GM21526 (cell line): ENCODE data around the gene NQO2.
"Not testable (repeated sequence)": the region's sequence is repeated elsewhere in the genome, so short reads cannot be mapped to it uniquely, and the experiment has no call there.

Source experiments
- ATAC-seq: cut with Tn5 transposase; IDR thresholded peaks from one replicate; pipeline ENCODE4 v1.9.1; 2021; ENCODE audit warnings: moderate library complexity; ENCODE audit not compliant: unreplicated experiment, low FRiP score

NQO2 gene

DNA sequence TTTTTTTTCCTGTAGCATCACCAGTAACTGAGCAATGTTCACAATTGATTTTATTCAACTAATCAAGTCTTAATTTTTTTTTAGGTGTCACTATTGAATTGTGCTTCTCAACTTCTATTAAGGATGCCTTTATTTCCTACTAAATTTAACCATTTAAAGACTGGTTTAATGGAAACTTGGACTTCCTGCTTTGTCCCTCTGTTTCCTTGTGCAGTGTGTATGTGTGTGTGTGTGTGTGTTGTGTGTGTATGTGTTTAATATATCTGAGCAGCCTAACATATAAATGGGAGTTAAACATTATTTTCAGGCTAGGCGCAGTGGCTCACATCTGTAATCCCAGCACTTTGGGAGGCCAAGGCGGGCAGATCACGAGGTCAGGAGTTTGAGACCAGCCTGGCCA, 30.1 kb upstream of the NQO2 start:
- ATAC-seq = no peak

DNA sequence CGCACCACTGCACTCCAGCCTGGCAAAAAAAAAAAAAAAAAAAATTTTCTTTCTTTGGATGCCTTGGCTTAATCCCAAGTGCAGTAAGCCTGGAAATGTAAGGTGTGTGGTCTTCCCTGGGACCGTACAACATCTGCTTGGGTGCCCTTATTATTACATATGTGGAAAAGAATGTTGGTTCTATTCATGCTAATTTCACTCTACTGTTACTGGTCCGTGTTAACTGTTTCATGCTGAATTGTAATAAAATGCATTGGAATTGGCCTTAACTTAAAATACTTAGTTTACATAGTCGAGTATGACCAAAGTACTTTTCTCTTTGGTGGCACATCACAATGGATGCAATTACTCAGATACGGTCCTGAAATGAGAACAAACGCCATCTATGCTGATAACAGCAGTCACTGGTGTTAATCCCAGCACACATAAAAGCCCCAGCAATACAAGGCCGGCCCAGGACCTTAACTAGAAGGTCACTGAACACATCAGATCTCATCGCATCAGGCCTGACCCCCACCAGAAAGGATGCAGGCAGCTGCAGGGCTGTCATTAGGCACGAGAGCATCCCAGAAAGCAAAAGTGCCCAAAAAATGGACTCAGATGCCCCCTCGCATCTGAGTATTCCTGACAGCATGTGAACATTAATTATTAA, 29.5 kb upstream of the NQO2 start:
- no peak for ATAC-seq

DNA sequence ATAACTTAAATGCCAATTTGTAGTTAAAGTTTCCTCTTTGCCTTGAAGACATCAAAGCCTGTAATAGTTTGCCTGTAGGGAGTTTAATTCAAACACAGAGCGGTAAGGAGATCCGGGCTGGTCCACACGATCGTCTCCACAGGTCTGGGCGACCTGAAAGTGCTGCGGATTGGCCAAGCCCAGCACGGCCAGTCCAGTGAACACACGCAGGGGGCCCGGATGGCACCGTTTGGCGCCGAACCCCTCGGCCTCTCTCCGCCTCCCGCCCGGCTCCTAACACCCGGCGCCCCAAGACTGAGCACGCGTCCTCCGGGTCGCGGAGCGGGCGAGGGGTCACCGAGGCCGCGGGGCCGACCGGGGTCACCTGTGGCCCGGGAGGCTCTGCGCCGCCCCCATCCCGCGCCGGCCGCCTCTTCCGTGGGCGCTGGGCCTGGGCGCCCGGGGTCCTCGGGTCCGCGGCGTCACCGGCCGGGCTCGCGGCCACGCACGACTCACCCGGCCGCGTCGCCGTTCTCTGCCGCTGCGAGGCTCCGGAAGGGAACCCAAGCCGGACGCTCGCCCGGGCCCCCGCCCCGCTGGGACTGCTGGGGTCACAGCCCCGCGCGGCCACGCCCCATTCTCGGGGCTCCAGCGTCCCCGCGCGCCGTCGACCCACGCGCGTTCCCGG, 28.8 kb upstream of the NQO2 start:
- ATAC-seq = no peak

DNA sequence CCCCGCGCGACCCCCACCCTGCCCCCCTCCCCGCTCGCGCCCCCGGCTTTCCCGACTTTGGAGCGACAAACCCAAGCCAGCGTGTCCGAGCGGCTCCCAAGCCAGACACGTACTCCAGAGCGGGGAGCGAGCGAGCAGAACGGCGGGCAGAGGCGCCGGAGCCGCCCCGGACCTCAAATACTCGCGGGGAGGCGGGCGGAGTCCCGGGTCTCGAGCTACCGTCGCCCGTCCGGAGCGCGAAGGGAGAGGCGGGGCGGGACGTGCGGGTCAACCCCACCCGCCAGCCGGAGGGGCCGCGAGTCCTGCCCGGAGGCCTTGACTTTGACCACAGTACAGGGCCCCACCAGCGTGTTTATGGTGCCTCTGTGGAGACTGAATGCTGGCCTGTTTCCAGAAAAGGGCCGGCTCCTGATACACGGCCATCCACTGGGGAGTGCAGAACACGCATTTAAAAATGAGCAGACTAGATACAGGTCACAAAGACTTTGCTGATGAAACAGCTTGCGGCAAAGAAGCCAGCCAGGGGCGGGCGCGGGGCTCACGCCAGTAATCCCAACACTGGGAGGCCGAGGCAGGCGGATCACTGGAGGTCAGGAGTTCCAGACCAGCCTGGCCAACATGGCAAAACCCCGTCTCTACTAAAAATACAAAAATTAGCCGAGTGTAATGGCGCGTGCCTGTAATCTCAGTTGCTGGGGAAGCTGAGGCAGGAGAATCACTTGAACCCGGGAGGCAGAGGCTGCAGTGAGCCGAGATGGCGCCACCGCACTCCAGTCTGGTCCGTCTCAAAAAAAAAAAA, 28.1 kb upstream of the NQO2 start, which contains the start of gene SERPINB6:
TSS of gene SERPINB6 (minus strand) at position 148 of the 799 bp plus-strand sequence. CDS start 12,235 bp downstream, outside the sequence.
- no peak for ATAC-seq

DNA sequence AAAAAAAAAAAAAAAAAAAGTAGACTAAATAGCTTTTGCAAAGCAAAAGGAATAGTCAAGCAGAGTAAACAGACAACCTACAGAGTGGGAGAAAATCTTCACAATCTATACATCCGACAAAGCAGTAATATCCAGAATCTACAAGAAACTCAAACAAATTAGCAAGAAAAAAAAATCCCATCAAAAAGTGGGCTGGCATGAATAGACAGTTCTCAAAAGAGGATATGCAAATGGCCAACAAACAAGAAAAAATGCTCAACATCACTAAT, 27.5 kb upstream of the NQO2 start:
- not testable (repeated sequence) for ATAC-seq

DNA sequence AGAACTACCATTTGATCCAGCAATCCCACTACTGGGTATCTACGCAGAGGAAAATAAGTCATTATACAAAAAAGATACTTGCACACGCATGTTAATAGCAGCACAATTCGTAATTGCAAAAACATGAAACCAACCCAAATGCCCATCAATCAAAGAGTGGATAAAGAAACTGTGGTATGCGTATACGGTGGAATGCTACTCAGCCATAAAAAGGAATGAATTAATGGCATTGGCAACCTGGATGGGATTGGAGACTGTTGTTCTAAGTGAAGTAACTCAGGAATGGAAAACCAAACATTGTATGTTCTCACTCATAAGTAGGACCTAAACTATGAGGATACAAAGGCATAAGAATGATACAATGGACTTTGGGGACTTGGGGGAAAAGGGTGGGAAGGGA, 27.0 kb upstream of the NQO2 start:
- ATAC-seq = not testable (repeated sequence)

DNA sequence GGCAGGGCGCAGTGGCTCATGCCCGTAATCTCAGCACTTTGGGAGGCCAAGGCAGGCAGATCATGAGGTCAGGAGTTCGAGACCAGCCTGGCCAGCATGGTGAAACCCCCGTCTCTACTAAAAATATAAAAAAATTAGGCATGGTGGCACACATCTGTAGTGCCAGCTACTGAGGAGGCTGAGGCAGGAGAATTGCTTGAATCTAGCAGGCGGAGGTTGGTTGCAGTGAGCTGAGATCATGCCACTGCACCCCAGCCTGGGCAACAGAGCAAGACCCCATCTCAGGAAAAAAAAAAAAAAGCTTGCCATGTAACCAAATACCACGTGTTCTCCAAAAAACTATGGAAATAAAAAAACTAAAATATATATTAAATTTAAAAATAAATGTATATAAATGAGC, 26.5 kb upstream of the NQO2 start:
- ATAC-seq = not testable (repeated sequence)

DNA sequence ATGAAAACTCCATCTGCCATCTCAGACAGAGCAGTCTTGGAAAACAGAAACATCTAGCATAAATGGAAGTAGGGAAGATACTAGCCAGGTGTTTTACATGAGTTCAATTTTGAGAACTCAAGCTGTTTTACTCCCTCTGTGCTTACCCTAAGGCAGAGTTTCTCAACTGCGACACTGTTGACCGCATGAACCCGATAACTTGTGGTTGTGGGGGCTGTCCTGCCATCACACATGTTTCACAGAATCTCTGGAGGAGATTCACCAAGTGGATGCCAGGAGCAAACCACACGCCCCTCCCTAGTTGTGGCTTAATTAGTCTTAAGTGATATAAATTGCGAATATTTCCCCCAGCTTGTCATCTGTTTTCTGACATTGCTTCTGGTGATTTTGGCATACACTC, 26.0 kb upstream of the NQO2 start:
- no peak for ATAC-seq

DNA sequence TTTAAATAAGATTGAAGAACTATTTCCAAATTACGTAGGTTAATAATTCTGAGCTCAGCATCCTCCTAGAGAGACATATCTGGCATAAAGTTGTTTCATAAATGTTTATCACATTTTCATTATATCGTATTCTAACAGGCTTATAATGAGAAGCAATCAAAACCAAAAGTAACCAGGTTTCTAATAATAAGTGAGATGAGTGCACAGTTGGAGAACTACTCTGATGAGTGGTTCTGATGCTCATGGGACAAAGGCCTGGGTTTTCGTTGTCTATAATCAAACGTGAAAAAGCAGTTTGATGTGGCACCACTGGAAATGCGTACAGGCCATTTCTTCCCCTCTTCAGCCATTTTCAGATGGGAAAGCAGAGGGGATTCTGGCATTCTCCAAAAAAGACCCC, 23.6 kb upstream of the NQO2 start:
- no peak for ATAC-seq

DNA sequence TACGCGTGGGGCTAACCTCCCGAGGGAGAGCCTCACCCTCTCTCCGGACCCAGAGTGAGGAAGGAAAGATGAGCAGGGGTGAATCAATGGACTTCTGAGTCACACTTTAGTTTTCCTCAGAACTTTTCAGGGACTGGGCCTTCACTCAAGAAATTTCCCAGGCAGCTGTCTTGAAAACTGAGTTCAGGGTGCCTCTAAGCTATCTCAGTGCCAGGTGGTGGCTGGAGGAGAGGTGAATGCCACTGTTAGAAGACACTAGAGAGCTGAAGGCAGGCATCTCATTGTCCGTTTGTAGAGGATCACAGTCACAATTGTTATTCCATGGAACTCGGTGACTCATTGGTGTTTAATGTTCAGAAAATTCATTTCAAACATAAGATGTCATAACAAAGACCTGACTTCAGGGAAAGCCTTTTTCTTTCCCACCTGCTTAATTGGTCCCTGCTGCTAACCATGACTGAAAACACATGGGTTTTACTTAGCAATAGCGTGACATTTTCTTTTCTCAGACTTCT, 23.1 kb upstream of the NQO2 start:
- ATAC-seq = no peak

DNA sequence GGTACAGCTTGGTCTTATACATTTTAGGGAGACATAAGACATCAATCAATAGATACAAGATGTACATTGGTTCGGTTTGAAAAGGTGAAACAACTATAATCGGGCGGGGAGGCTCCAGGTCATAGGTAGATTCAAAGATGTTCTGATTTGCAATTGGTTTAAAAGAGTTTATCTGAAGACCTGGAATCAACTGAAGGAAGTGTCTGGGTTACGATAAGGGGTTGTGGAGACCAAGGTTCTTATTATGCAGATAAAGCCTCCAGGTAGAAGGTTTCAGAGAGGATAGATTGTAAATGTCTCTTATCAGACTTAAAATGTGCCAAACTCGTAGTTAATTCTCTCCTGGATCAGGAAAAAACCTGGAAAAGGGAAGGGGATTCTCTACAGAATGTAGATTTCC, 22.4 kb upstream of the NQO2 start:
- ATAC-seq = no peak

DNA sequence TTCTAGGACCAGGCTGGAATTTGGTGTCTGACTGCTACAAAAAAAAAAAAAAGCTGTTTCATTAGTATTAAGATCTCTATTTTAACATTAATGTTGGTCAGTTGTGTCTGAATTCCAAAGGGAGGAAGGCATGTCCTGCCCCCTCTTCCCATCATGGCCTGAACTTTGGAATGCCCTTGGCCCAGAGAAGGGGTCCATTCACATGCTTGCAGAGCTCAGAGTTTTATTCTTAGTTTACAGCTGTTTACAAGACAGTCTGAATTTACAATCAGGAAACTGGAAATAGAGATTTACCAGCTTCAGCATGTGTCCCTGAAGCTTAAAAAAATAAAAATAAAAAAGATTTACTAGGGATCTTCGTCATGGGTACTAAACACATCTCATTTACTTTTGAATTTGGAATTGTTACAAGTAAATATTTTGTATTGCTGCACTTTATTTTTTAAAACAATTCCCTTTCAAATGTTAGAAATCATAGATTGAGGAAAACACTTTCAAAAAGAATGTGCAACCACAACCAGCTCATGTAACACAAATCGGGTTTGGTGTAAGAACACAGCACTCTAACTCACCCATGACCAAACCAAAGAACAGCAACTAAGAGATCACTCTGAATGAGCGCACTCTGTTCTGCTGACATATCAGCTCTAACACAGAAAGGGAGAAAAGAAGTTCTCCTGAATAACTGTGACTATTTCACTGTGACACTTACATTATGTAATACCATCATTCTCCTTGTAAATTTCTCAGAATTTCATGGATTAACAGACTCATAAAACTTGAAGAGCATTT, 21.7 kb upstream of the NQO2 start:
- no peak for ATAC-seq

DNA sequence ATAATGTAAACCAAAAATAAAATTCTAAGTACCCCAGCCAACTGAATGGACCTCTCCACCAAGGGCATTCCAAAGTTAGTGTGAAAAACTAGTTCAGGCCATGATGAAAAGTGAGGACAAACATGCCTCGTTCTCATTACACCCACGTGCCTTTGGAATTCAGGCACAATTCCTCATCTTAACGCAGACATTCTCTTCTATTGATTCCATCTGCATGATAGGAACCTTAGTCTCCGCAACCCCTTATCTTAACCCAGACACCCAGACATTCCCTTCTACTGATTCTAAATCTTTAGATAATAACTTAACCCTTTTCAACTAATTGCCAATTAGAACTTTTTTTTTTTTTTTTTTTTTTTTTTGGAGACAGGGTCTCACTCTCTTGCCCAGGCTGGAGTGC, 20.8 kb upstream of the NQO2 start:
- no peak for ATAC-seq

DNA sequence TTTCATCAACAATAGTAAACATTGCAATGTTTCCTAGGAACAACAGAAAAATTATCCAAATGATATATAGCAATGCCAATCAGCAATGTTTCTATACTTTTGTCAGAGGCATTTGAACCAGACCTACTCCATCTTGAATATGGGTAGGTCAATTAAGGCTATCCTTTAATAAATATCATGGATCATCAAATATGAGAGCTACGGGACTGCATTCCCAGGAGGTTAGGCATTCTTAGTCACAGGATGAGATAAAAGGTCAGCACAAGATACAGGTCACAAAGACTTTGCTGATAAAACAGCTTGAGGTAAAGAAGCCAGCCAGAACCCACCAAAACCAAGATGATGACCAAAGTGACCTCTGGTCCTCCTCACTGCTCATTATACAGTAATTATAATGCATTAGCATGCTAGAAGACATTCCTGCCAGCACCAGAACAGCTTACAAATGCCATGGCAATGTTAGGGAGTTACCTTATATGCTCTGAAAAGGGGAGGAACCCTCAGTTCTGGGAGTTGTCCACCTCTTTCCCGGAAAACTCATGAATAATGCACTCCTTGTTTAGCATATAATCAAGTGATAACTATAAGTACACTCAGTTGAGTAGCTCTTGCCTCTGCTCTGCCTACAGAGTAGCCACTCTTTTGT, 19.8 kb upstream of the NQO2 start:
- ATAC-seq = no peak

DNA sequence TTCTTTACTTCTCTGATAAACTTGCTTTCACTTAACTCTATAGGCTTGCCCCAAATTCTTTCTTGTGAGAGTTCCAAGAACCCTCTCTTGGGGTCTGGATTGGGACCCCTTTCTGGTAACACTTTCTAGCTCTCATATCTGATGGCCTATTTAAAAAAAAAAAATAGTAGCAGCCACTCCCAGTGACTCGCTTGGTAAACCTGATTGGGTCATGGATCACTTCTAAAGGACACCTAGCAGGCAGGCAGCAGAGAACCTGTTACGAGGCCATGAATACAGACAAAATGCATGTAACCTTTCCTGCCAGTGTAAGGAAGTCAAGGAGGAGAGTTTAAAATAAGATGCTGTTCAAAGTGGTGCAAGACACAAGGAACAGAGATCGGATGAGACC, 19.2 kb upstream of the NQO2 start:
- ATAC-seq = no peak

DNA sequence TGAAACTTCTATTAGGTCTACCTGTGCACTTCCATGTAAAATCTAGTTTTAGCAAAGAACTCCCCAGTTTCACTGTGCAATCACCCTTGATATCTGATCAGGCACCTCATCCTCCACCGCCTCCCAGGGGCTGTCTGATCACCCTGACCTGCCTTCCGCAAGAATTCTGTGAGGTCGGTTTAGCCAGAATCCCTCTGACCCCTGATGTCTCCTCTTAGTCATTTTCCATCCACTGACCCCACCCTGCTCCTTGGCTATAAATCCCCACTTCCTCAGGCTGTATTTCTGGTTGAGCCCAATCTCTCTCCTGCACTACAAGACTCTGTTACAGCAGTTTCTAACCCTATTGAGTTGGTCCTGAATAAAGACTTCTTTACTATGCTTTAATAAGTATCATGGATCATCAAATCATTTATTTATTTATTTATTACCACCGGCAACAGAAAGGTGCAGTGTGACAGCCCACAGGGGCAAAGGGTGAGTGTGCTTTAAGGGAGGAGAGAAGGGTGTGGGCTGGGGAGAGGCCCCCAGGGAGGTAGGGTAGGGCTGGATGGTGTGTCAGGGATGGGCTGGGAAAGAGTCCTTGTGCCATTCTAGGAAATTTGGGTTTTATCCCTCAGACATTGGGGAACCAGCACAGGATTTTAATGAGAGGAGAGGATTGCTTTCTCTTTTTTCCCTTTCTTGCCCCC, 17.1 kb upstream of the NQO2 start:
- no peak for ATAC-seq

DNA sequence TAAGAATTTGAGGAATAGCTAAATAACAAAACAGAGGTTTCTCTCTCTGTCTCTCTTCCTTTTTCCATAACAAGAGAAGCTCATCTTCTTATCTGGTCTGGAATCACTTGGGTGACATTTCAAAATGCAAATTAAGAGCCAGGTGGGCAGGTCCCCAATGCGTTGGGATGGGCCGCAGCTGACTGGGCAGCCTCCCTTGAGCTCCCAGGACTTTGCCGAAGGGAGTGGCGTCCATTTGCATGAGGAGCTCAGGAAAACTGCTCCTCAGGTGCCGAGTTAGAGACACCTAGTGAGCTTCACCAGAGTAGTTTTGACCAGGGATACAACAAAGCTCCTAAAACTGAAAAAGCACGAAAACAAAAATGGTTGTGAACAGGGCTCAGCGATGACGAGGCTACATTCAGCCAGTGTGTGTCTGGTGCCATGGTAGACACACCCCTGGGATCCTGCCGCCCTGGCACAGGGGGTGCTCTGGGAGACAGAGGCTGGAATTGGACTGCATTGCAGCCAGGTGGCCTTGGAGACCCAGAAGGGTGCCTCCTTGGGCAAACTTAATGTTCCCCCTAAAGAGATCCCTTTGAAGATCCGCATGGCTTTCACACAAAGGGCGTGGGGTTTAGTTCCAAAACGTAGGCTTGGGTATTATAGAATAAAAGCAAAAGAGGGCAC, 14.8 kb upstream of the NQO2 start:
- no peak for ATAC-seq

DNA sequence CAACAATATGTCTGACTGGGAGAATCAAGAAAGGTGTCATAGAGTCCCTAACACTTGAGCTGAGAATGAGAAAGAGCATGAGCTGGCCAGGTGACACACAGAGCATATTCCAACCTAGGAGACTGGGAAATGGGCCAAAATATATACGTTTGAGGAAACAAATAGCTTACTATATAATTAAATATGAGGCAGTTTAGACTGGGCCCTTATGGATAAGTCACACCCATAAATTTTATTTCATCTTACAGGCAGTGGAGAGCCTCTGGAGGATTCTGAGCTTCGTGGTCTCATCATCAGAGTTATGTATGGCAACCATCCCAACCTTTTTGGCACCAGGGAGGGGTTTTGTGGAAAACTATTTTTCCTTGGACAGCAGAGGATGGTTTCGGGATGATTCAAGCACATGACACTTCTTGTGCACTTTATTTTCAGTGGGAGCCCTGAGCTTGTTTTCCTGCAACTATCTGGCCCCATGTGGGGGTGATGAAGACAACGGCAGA, 12.9 kb upstream of the NQO2 start:
- ATAC-seq = no peak

DNA sequence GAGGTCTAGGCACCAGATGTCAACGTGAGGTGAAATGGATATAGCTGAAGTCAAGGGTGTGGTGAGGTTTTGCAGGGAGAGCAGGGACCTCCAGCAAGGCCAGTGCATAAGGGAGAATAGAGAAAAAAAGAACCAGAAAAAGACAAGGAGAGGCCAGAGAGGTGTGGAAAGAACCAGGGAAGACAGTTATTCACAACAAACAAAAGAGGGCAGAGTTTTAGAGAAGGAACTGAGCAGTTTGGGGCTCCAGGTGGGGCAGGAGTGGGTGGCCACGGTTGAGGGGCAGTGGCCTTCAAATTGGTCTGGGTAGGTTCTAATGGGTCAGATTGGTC, 11.6 kb upstream of the NQO2 start:
- ATAC-seq = no peak
